HepG2 (cell line): ENCODE measurements around the gene RPS8.

Experiments
- CTCF ChIP-seq: sonication (generic); formaldehyde crosslinking; IDR thresholded peaks from 2 replicates; pipeline ENCODE4 v1.5.0; 2020; ENCODE audit warnings: mild to moderate bottlenecking, missing genetic modification reagents, moderate library complexity
- POLR2A ChIP-seq, 2 experiments: IDR thresholded peaks; 2 replicates each; pipeline ENCODE4 v1.6.1; 2011; ENCODE audit warnings: low read depth in 2 of 2, low read length in 2 of 2, mild to moderate bottlenecking in 1 of 2, moderate library complexity in 1 of 2; ENCODE audit not compliant: insufficient read depth in 1 of 2

GRCh38 chr1:44784094-44785028 is 9.0 kb downstream of the RPS8 start:
- TF ChIP-seq CTCF (CRISPR knock-in tag): peak; percentile 65
- TF ChIP-seq POLR2A (IDR thresholded peaks at IDR 0.05; ENCODE audit: insufficient read depth in 1 of 2, low read depth in 2 of 2, low read length in 2 of 2): peak; percentile 53 to 69; a peak in 3 of 4 replicates
